ENCODE results near the gene OLFM2.
"Not testable (repeated sequence)": the region's sequence is repeated elsewhere in the genome, so short reads cannot be mapped to it uniquely, and the experiment has no call there.

The OLFM2 gene

DNA sequence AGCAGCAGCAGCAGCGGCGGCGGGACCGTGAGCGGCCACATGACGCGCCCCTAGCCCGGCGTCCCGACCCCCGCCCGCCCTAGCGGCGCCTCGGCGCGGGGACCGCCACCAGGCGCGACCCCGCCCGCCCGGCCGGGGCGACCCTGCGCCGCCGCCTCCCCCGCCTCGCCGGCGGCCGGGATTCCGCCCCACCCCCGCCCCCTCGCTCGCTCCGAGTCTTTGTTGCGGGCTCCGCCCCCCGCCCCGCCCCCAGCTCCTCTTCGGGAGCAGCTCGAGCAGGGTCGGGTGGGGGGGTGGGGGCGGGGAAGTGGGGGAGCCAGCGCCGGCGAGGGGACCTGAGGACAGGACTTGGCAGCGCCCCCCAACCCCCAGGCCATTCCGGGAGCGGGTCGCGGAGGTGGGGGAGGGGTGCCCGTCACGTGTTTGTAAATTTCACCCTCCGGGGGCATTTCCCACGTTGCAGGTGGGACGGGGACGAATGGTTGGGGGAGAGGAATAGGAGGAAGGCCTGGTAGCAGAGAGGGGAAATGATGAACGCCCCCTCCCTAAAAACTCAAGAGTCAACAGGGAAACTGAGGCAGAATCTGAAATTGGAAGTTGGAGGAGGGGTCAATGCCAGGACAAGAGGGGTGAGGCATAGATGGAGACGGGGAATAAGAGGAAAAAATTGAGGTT is at the start of gene OLFM2:
OLFM2 (minus strand) TSS at position 190 of the 675 bp plus-strand sequence; CDS start at position 41, 149 bp downstream.
- DNase-seq, result no peak

DNA sequence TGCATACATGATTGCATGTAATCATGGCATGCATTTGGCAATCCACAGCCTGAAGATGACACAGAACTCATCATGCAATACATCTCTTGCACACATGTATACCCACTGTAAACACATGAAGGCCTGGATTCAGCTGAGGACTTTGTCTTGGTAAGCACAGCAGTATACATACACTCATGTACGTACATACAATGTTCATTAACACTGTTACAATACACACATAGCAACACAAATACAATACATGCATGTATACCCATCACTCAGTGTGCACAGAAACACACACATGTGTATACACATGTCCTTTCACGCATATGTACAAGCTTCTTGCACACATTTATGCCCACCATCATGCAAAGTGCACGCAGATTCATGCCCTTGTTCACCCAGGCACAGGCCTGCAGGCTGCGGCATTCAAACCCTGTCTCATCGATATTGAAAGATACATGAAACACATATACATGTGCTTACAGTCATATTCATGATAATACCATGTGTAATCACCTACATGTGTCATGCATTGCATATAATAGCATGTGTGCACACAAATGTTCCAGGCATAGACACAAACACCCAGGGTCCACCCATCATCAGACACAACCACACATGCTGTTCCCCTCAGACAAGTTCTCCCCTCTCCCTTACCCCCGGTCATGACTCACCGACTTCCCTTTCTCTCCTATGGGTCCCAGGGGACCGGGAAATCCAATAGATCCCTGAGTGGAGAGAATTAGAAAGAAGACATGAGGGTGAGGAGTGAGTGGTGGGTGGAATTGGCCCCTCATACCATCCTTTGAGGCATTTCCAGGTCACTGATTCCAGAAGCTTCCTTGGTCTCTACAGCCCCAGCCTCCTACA is 45.3 kb upstream of the OLFM2 start:
- no peak for DNase-seq

DNA sequence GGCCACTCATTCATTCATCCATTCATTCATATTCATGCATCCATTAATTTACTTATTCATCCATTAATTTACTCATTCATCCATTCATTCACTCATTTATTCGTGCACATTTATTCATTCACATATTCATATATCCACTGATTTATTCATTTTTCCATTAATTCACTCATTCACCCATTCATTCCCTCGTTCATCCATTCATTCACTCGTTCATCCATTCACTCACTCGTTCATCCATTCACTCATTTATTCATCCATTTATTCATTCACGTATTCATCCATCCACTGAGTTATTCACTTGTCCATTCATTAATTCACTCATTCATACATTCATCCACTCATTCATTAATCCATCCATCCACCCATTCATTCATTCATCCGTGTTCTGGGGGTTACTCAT is 35.8 kb upstream of the OLFM2 start:
- DNase-seq, result no peak

DNA sequence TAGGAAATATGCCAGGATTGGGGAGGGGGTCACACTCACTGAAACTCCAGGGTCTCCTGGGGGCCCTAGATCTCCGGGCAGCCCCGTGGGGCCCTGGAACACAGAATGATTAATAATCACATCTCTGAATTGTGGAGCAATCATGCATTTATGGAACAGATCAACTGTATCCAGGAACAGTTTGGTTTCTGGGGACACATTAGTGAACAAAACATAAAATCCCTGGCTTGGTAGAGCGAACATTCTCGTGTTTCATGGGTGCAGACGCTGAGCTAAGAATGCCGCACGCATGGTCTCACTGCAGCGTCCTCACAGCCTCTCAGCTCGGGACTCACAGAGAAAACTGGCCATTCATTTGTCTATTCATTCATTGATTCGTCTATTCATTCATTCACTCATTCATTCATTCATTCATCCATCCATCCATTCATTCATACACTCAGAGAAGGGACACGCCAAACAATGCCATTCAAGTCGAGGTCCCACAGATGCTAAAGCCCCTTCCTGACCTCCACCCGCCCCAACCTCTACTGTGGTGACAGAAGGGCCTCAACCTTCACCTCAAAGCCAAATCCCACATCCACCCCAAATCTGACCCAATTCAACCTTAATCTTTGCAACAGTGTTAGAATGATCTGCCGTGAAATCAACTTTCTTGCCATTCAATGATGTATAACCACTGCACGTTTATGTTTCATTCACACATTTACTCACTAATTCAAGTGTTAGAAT is 35.0 kb upstream of the OLFM2 start:
- DNase-seq, result no peak

DNA sequence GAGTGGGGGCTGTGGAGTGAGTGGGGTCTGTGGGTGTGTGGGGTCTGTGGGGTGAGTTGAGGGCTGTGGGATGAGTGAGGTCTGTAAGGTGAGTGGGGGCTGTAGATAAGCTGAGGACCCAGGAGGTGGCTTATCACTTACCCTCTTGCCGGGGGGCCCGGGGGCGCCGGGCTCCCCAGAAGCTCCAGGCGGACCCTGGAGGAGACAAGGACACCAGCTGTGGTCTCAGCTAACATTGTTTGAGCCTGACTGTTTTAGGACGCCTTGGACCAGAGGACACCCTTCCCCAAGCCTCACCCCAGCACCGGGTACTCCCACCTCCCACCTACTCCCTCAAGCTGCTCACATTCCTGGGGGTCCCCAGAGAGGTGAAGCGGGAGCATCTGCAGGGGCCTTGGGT is 34.2 kb upstream of the OLFM2 start:
- DNase-seq, result no peak

DNA sequence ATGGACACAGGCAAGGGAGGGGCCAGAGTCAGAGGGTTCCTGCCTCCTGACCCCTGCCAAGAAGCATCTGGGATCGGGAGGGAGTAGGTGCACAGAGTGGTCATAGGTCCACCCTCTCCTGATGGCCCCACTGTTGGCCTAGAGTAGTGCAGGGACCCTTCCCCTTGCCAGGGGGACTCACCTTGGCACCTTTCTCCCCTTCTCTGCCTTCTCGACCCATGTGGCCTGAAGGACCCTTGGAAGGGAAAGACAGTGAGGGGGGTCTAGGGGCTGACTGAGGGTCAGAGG is 33.3 kb upstream of the OLFM2 start:
- DNase-seq, result no peak

DNA sequence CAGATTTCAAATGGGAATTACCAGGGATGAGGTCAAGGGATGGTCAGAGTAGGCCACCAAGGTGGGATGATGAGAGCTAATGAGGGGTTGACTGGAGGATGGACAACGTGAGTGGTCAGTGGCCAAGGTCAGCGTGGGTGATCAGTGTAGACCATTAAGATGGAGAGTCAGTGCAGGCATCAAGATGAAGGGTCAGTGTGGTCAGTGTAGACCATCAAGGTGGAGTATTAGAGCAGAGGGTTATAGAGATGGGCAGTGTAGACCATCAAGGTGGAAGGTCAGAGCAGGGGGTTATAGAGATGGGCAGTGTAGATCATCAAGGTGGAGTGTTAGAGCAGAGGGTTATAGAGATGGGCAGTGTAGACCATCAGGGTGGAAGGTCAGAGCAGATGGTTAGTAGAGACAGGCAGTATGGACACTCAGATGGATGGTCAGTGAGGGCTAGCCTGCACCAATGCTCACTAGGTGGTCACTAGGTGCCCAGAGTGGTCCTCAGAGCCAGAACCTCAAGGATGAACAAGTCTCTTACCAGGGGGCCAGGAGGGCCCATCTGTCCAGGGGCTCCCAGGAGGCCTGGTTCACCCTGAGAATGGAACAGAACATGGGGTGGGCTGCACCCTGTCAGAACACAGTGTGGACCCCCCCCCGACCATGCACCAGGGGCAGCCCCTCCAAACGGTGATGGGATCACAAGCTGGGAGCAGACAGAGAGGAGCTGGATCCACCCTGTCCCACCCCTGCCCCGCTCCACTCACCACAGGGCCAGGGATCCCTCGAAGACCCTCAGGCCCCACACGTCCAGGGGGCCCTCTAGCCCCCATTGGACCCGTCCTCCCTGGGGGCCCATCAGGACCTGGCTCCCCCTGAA is 32.7 kb upstream of the OLFM2 start:
- no peak for DNase-seq

DNA sequence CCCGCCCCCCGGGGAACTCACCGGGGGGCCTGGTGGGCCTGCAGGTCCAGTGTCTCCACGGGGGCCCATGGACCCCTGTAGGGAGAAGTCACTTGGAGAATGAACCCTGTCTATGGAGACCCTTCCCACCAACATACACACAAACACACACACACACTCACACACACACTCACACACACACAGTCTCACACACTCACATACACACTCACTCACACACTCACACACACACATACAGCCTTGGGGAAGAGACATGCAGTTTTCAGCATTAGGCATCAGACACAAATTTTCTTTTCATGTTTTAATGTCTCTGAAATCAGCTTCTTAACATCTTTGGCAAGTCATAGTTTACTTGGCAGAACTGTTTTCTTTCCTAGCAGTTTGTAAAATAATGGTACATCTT is 31.0 kb upstream of the OLFM2 start:
- no peak for DNase-seq

DNA sequence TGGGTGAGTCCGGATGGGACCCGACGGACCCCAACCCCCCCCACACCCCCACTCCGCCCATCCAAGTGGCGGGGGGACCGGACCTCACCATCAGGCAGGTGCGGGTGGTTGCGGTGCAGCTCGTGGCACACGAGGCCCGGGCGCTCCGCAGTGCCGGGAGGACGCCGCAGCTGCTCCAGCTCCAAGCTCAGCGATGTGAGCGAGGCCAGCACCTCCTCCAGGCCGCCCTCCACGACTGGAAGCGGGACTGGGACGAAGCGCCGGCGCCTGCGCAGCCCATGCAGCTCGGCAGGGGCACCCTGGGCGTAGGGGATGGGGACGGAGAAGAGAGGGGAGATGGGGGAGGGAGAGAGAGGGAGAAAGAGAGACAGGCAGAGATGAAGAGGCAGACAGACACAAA is 30.1 kb upstream of the OLFM2 start:
- no peak for DNase-seq

DNA sequence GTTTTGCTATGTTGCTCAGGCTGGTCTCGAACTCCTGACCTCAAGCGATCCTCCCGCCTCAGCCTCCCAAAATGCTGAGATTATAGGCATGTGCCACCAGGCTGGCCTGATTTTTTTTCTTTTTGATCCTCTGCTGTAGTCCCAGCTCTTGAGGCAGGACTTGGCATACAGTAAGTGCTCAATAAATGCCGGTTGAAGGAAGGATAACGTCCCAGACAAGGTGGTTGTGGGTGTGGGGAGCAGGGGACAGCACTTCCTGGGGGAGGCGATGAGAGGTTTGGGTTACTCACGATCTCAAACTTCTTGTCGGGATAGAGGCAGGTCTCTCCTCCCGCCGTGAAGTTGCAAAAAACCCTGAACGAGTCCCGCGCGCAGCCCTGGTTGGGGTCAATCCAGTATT is 29.7 kb upstream of the OLFM2 start:
- no peak for DNase-seq

DNA sequence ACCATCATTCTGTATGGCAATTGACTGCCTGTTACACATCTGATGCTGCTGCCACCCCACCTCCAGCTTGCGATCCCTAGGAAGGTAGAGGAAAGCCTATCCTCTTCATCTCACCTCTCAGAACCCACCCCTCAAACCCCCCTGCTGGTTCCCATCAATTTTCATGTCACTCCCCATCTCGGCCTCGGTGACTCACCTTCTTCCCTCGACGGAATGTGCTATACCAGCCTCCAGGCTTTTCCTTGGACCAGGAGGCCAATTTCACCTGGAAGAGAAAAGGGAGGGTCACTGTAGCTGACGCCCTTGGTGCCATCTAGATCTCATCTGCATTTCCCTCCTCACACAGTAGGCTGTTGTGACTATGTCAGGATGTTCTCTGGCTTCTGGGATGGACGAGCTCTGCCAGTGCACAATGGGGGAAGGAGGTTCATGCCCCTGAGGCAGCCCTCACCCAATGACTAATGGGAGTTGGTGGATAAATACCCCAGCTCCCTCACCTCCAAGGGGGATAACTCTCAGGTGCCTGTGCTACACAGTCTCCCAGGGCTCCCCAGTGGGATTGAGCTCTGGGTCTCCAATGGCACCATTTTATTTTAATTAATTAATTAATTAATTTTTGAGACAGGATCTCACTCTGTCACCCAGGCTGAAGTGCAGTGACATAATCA is 26.4 kb upstream of the OLFM2 start:
- DNase-seq, result no peak

DNA sequence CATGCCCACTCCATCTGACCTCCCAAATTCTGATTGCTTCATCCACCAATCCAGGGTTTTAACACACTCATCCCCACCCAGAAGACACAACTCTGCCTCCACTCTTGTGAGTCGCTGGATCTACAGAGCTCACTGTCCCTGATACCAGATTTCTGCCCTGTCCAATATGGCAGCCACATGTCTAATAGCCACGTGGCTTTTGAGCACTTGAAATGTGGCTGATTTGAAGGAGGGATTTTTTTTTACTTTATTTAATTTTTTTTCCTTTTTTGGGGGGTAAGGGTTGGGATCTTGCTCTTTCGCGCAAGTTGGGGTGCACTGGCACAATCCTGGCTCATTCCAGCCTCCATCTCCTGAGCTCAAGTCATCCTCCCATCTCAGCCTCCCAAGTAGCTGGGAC is 24.8 kb upstream of the OLFM2 start:
- no peak for DNase-seq

DNA sequence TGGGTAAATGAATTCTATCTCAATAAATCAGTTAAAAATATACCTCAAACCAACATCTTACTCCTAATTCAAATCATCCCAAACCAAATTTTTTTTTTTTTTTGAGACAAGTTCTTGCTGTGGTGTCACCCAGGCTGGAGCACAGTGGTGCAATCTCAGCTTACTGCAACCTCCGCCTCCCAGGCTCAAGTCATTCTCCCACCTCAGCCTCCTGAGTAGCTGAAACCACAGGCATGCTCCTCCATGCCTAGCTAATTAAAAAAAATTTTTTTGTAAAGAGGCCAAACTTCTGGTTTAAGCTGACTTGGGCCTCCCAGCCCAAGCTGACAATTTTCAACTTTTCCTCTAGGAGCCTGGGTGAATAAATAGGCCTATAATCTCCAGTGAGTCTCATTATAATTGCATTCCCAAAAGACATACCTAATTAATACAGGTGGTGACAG is 22.1 kb upstream of the OLFM2 start:
- no peak for DNase-seq

DNA sequence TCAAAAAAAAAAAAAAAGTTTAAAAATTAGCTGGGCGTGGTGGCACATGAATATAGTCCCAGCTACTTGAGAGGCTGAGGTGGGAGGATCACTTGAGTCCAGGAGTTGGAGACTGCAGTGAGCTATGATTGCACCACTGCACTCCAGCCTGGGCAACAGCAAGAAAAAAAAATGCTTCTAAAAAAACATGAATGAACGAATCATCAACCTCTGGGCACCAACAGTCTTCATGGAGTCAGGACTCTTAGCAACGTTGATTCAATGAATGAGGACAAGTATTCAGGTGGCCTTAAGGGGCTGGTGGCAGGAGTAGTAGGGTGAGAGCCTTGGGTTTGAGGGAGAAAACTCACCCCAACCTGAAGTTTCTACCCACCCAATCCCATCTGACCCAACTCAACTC is 20.6 kb upstream of the OLFM2 start:
- DNase-seq, result no peak

DNA sequence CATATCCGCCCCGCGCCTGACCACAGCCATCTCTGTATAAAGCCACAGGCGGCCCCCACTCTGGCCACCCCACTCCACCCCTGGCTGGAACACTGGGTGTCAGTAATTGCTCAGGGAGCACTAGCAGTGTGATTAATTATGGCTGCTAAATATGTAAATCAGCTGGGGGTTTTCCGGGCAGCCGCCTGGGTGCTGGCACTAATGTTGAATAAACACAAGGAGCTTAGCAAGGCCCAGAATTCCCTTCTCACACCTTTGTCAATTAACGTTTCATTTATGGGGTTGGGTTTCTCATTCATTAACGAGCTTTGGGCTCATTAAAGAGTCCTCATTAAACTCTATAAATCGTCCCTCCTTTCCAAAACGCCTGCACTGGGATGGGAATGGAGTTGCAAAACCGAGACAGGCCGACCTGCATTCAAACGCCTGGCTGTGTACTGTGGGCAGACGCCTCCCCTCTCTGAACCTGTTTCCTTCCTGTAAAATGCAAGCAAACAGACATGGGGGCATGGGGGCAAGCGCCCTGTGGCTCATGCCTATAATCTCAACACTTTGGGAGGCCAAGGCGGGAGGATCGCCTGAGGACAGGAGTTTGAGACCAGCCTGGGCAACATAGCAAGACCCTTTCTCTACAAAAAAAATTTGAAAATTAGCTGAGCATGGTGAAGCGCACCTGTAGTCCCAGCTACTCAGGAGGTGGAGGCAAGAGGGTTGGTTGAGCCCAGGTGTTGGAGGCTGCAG is 17.7 kb upstream of the OLFM2 start:
- no peak for DNase-seq

DNA sequence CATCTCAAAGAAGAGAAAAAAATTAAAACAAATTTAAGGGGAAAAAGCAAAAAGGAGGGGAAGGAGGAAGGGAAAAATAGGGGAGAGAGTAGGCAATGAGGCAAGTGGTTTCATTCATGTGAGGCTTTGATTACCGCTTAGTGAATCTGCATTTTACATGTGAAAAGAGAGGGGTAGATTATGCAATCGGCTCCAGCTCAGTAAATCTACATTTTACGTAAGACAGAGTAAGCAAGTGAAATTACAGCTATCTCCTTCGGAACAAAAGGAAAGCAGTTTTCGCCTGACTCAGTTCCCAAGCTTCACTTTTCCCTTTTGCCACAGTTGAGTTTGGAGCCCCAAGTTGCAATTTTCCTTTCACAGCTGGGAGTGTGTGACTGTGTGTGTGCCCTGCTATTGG is 16.0 kb upstream of the OLFM2 start:
- DNase-seq, result no peak

DNA sequence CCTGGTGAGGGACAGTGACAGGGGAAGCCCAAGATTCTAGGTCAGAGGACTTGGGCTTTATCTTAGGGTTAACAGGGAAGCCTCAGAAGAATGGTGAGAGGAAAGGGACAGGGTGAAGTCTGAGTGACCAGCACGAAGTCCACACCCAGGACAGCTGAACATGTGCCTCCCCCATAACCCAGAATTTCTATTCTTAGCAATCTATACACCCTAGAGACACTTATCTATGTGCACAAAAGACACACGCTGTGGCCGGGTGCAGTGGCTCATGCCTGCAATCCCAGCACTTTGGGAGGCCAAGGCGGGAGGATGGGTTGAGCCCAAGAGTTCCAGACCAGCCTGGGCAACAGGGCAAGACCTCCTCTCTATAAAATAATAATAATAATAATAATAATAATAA is 11.1 kb upstream of the OLFM2 start:
- no peak for DNase-seq

DNA sequence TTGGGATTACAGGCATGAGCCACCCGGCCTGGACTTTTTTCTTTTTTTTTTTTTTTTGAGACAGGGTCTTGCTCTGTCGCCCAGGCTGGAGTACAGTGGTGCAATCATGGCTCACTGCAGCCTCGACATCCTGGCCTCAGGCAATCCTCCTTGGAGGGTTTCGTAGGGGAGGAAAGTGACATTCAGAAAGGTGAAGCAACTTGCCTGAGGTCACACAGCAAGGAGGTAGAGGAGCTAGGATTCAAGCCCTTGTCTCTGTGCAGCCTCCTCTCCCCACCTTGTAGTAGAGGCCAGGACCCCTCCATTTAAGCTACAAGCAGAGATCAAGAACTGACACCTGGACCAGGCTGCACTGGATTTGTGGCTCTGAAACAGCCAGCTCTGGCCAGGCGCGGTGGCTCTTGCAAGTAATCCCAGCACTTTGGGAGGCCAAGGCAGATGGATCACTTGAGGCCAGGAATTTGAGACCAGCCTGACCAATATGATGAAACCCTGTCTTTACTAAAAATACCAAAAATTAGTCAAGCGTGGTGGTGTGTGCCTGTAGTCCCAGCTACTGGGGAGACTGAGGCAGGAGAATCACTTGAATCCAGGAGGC is 10.3 kb upstream of the OLFM2 start:
- DNase-seq, result not testable (repeated sequence)

DNA sequence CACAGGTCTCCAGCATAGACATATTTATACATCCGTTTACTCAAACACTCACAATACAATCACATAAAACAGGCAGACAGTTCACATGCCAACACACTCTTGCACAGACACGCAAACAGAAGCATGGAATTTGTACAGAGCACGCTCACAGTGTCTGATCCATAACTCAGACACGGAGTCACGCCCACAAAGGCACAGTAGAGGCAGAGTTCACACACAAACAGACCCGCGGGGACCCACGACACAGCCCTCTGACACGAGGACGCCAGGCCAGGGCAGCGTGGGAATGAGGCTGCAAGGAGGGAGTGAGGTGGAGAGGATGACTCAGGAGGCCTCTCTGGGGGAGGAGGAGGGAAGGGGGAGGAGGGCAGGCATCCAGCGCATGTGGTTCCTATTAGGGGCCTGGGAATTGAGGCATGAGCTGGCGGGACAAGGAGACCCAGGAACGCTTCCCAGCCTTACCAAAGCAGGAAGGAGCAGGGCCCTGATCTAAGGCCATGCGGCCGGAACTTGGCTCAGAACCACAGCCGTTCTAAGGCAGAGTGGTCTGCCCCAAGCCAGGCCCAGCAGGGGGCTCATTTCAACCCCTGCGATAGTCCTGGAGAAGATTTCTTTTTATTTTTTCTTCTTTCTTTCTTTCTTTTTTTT is 9.1 kb upstream of the OLFM2 start:
- DNase-seq, result no peak

DNA sequence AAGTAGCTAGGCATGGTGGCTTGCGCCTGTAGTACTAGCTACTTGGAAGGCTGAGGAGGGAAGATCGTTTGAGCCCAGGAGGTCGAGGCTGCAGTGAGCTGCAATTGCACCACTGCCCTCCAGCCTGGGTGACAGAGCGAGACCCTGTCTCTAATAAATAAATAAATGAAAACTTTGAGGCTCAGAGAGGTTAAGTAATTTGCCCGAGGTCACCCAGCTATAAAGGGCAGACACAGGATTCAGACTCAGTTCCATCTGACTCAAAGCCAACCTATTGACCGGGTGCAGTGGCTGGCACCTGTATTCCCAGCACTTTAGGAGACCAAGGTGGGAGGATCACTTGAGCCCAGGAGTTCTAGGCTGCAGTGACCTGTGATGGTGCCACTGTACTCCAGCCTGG is 7.4 kb upstream of the OLFM2 start:
- no peak for DNase-seq

DNA sequence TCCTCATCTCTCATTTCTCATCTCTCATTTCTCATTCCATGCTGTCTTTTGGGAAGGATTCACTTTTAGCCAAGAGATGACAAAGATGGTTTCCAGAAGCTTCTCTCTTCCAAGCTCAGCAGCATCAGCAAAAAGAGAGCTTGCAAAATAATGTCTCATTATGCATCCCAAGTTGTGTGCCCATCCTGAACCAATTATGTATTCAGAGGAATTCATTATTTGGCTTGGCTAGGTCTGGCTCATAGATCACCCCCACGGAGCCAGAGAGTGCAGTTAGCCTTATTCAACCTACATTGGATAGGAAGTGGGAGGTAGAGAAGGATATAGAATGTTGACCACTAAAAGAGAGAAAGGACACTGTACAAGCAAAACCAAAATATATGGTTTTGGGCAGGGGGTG is 5.4 kb upstream of the OLFM2 start:
- DNase-seq, result no peak
